ENCODE results near the gene METTL26.

The METTL26 gene

DNA sequence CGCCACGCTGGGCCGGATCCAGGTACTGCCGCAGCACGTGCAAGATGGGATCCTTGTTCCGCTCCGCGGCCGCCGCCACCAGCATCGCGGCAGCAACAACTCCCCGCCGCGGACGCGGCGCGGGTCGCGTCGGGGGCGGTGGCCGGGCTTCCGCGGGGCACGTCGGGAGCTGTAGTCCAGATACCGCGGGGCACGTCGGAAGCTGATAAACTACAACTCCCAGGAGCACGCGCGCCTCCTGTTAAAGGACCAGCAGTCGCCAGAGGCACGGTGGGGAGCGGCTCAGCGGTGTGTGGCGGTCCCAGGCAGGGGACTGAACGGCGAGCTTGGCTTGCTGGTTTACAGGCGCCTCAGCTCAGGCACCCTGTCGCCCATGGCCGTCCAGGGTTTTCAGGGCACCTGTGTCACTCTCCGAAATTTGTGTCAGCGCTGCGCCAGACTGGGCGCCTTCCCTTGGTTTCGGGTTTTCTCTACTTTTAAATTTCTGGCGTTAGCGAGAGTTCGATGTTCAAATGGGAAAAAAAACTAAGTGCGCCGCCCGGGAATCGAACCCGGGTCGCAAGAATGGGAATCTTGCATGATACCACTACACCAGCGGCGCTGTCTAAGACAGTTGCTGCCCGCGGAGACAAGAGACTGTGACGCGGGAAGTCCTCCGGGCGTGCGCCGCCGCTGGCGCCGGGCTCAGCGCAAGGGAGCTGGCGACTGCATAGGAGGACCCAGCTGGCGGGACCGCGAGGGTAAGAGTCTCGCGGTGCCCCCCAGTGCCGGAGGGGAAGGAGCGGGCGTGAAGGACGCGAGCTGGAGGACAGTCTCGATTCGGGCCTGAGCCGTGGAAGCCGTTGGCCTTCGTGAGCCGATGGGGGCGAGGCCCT, at the start of gene METTL26:
METTL26 (minus strand) TSS at position 100 of the 875 bp plus-strand sequence; CDS start at position 85, 15 bp downstream.
- DNase-seq: peak; percentile 93

DNA sequence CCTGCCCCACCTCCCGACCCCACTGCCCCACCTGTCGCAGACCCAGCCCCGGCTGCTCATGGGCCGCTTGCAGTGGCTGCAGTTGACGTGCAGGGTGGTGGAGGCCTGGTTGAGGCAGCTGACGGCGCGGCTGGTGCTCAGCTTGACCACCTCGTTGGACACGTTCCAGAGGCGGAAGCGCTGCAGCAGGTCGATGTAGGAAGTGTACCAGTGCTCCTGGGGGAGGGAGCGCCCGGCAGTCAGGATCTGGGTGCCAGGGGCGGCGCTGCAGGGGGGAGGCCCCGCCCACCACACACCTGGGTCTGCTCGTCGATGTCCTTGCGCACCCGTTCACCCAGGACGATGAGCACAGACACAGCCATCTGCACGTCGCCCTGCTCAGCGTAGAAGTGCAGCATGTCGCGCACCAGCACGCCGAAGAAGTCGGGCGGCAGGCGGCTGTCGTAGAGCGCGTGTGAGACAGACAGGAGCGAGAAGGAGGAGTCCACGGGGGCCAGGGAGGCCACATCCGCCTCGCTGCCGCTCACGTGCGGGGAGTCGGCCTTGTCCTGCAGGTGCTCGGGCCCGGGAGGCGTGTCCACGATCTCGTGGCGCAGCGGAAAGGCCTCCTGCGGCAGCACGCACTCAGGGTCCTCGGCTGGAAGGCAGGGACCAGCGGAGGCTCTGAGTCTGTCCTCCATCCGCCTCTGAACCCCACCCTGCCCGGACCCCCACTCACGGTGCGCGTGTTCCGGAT, 49.0 kb upstream of the METTL26 start:
- no peak for DNase-seq

DNA sequence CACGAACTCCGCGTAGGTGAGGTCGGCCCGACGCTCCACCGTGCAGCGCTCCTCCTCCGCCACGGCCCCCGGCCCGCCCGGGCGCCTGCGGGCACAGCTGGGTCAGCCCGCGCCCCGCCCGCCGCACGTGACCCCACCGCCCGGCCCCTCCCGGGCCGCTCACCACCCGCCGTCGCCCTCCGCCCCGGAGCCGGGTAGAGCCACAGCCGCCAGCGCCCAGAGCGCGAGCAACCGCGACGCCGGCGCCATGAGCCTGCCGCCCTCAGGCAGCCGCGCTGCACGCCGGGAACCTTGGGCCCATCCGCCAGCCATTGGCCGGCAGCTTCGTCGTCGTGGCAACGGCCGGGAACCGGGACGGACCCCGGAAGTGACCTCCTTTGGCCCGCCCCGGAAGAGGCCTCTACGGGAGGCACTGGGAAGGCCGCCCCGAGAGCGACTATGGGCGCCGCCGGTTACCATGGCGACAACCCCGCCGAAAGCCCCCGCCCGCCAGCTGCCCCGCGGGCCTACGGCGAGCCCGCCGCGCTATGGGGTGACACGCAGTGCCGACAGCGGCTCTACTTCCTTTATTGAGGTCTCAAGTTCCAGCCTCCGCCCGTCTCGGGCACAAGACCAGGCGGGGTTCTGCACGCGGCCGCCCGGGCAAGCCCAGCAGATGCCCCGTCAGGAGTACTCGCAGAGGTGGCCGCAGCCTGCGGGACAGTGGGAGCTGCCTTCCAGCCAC, 48.1 kb upstream of the METTL26 start, which contains the start of gene JMJD8:
JMJD8 (minus strand) TSS at position 264 of the 724 bp plus-strand sequence; CDS start at position 249, 15 bp downstream.
- peak; percentile 96 for DNase-seq

DNA sequence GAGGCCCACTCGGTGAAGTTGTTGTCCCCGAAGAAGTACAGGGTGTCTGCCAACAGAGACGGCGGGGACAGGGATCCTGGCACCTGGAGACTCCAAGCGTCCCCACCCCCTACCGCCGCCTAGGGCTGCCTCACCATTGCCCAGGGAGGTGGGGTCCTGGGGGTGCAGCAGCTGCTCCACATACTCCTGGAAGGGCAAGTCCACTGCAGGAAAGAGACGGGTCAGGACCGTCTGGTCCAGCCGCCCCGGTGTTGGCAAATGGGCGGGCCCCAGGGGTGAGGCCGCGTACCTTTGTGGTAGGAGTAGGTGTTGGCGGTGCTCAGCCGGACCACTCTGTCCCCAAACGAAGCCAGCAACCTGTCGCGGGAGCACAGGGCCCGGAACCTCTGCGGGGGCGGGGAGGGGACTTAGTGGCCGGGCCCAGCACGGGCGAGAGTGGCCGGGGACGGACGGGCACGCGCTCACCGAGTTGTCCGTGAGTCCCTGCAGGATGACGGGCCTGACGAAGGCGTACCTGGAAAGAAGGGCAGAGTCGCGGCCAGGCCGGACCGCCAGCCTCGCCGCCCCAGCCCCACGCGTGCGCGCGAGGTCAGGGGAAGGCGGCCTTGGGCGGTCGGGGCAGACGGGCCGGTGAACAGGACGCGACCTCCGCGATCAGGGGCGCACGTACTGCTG, 47.4 kb upstream of the METTL26 start:
- DNase-seq: no peak

DNA sequence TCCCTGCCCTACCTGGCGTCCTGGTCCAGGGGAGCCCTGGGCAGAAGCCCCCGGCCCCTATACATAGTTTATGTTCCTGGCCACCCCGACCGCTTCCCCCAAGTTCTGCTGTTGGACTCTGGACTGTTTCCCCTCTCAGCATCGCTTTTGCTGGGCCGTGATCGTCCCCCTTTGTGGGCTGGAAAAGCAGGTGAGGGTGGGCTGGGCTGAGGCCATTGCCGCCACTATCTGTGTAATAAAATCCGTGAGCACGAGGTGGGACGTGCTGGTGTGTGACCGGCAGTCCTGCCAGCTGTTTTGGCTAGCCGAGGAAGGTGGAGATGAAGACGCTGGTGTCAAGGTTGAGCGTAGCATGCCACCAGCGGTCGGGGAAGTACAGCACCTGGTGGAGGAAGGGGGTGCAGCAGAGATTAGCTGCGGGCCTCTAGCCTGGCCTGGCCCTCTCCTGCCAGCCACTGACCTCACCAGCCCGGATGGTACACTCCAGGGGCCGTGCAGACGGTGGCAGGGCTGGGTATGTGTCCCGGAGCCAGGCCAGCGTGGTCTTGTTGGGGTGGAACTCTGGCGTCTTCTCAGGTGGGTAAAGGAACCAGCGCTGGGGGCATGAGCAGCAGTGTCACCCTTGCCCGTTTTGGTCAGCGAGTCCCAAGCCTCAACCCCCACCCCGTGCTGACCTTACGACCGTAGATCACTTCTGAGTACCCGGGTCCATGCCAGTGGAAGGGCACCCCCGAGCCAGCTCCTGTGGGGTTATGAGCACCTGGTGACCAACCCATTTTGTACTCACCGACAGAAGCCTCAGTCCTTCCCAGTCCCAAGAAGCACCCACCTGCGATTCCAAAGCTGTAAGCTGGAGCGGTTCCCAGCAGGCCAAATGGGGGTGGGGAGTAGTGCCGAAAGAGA, 46.6 kb upstream of the METTL26 start:
- no peak for DNase-seq

DNA sequence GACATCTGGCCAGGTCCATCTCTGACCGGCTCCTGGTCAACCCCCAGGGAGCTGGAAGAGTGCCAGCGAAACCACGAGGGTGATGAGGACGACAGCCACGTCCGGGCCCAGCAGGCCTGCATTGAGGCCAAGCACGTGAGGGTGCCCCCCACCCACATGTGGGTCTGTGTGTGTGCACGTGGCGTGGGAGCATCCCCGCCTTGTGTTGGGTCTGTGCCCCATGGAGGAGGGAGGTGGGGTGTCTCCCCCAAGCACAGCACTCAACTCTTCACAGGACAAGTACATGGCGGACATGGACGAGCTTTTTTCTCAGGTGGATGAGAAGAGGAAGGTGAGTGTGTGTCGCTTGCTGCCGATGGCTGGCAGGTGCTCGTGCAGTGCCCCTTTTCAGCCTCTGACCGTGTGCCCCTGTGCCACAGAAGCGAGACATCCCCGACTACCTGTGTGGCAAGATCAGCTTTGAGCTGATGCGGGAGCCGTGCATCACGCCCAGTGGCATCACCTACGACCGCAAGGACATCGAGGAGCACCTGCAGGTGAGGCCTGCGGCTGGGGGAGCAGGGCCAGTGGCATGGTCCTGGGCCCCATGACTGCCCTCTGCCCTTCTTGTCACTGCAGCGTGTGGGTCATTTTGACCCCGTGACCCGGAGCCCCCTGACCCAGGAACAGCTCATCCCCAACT, 45.8 kb upstream of the METTL26 start:
- no peak for DNase-seq

DNA sequence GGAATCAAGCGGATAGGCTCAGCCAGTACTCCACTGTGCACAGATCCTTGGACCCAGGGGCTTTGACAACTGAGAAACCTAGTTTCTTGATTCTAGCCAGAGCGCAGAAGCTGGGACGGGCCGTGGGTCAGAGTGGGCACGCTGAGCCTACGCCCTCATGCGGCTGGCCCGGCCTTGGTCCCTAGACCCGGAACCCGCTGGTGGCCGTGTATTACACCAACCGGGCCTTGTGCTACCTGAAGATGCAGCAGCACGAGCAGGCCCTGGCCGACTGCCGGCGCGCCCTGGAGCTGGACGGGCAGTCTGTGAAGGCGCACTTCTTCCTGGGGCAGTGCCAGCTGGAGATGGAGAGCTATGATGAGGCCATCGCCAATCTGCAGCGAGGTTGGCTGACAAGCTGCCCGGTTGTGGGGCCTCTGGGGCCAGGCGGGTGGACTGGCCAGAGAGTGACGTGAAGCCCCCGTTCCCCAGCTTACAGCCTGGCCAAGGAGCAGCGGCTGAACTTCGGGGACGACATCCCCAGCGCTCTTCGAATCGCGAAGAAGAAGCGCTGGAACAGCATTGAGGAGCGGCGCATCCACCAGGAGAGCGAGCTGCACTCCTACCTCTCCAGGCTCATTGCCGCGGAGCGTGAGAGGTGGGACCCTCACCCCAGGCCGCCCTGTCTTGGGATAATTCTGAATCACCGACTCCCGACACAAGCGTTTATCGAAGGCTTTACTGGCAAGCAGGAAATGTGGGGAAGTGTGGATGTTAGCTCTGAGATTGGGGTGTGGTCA, 45.1 kb upstream of the METTL26 start:
- peak; percentile 53 for DNase-seq

DNA sequence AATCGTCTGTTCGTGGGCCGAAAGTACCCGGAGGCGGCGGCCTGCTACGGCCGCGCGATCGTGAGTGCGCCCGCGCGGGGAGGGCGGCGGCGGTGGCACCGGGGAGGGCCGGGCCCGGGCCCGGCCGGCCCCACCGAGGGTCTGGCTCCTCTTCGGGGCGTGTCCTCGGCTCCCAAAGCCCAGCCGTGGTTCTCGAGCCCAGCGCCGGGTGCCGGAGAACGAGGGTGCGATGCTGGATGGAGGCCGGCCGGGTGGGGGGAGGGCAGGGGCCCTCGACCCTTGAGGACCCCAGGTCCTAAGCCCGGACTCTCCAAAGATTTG, 44.5 kb upstream of the METTL26 start:
- DNase-seq: no peak

DNA sequence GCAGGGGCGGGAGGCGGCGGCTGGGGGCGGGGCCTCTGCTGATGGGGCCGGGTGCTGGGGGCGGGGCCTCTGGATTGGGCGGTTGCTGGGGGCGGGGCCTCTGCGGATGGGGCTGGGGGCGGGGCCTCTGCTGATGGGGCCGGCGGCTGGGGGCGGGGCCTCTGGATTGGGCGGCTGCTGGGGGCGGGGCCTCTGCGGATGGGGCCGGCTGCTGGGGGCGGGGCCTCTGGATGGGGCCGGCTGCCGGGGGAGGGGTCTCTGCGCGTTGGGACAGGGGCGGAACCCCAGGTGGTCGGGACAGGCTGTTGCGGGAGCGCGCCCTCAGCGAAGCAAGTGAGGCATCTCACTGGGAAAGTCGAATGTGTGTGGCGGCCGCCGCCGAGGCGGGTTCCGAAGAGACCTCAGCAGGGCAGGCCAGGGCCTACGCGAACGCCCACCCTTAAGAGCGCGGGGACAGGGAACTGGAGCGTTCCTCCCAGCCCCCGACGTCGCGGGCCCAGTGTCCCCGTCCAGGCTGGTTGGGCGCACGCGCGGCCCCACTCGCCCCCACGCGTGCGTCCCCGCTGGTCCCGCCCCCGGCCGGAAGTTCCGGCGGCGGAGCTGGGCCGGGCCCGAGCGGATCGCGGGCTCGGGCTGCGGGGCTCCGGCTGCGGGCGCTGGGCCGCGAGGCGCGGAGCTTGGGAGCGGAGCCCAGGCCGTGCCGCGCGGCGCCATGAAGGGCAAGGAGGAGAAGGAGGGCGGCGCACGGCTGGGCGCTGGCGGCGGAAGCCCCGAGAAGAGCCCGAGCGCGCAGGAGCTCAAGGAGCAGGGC, 43.9 kb upstream of the METTL26 start, which contains the start of gene STUB1:
STUB1 (plus strand) TSS at position 597 of the 811 bp plus-strand sequence; CDS start at position 713, 116 bp downstream.
- DNase-seq: peak; percentile 80

DNA sequence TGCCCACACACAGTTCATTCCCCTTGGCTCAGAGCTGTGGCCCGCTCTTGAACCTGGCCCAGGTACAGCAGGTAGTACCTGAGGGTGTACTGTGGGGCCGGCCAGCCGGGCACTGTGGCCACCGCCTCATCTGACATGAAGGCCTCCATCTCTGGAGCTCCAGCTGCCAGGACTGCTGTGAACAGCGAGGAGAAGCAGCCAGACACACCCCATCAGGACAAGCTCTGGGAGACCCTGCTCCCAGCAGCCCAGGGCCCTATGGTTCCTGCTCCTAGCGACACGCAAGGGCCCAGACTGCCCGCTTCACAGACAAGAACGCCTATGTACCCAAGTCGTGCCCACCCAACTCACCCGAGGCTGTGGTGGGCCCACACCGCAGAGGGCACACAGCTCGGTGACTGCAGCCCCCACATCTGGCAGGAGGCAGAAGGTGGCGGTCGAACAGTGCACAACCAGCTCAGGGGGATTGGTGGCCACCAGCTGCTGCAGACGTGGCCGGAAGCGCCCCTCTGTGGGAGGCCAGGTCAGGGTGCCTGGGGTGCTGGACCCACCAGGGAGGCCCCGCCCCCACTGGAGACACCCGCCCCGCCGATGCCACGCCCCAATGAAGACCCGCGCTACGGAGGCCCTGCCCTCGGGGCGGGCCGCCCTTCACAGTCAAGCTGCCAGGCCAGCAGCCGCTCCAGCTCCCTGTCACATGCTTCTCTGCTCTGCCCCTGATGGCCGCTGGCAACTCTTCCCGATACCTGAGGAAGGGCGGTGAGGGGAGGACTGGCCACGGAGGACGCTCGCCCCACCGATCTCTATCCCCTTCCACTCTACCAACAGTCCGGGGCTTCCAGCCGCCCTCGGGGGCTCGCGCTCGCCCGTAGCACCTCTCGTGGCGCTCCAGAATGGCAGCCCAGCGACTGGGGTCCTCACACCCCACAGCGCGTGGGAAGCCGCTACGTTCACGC, 43.0 kb upstream of the METTL26 start:
- peak; percentile 45 for DNase-seq

DNA sequence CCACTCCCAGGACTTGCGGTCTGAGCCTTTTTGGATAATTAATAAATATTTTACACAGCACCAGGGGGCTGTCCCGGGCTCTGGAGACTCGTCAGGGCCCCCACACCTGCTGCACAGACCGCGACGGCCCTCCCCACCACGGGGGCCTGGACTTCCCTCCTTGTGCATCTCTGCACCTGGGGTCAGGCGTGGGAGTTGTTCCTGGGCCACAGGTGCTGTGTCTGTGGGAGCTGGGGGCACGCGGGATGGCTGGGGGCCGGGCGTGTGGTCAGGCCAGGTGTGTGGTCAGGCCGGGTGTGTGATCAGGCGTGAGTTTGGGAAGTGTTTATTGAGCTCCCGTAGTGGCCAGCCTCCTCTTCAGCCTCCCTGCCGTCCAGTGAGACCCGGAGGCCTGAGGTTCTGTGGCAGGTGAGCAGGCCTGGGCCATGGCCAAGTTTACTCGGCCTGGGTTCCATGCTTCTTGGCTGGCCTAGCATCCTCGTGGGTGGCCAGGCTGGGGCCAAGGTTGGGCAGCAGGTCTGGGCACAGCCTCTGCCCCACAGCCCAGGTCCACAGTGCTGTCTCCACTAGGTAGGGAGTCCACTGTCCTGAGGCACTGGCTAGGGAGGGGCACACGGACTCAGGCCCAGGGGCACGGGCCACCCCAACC, 42.2 kb upstream of the METTL26 start:
- no peak for DNase-seq

DNA sequence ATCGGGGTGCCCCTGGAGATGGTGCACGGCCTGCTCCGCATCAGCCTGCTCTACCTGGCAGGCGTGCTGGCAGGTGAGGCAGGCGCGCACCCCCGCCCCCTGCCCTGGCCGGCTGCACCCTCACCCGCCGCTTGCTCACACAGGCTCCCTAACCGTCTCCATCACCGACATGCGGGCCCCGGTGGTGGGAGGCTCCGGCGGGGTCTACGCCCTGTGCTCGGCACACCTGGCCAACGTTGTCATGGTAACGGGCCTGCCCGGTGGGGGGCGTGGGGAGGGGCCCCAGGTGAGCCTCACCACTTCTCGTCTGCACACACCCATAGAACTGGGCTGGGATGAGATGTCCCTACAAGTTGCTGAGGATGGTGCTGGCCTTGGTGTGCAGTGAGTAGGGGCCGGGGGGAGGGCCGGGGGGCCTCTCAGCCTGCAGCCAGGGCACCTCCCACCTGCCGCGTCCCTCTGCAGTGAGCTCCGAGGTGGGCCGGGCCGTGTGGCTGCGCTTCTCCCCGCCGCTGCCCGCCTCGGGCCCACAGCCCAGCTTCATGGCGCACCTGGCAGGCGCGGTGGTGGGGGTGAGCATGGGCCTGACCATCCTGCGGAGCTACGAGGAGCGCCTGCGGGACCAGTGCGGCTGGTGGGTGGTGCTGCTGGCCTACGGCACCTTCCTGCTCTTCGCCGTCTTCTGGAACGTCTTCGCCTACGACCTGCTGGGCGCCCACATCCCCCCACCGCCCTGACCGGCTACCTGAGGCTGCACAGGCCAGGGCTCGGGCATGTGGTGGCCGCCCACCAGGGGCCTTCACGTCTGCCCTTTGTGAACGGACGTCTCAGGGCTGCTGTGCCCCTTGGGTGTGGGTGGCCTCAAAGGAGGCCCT, 41.4 kb upstream of the METTL26 start:
- DNase-seq: no peak

DNA sequence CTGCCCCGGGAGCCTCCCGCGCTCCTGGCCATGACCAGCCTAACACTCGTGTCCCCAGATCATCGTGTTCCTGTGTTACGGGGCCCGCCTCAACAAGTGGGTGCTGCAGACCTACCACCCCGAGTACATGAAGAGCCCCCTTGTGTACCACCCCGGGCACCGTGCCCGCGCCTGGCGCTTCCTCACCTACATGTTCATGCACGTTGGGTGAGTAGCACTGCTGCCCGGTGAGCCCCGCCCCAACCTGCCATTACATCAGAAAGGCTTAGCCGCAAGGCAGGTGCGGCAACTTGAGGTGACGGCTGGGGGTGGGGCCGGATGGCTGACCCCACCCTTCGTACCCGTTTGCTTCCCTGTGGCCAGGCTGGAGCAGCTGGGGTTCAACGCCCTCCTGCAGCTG, 40.8 kb upstream of the METTL26 start:
- DNase-seq: no peak

DNA sequence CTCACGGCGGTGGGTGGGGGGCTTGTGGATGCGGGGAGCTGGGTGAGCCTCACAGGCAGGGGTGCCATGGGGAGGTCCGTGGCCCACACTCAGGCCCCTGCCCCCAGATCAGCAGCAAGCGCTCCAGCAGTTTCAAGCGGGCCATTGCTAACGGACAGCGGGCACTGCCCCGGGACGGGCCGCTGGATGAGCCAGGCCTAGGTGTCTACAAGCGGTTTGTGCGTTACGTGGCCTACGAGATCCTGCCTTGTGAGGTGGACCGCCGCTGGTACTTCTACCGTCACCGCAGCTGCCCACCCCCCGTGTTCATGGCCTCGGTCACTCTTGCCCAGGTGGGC, 40.4 kb upstream of the METTL26 start:
- no peak for DNase-seq

DNA sequence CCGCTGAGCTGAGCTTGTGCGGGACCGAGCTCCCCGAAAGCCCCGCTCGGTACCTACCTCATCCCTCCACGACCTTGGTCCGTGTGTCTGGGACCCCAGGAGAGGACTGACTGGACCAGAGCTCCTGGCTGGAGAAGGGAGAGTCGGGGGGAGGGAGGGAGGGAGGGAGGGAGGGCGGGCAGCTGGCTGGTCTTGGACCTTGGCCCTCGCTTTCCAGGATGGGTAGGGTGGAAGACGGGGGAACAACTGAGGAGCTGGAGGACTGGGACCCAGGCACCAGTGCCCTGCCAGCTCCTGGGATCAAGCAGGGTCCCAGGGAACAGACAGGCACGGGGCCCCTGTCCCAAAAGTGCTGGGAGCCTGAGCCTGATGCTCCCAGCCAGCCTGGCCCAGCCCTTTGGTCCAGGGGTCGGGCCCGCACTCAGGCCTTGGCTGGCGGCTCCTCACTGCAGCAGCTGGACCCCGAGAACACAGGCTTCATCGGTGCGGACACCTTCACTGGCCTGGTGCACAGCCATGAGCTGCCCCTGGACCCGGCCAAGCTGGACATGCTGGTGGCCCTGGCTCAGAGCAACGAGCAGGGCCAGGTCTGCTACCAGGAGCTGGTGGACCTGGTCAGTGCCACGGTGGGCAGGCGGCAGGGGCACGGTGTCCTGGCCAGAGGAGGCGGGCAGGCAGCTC, 39.9 kb upstream of the METTL26 start:
- no peak for DNase-seq

All from MV-4-11 (cell line).